ENCODE data around the gene TBL3.
"Not testable (repeated sequence)": the region's sequence is repeated elsewhere in the genome, so short reads cannot be mapped to it uniquely, and the experiment has no call there.

TBL3 gene

DNA sequence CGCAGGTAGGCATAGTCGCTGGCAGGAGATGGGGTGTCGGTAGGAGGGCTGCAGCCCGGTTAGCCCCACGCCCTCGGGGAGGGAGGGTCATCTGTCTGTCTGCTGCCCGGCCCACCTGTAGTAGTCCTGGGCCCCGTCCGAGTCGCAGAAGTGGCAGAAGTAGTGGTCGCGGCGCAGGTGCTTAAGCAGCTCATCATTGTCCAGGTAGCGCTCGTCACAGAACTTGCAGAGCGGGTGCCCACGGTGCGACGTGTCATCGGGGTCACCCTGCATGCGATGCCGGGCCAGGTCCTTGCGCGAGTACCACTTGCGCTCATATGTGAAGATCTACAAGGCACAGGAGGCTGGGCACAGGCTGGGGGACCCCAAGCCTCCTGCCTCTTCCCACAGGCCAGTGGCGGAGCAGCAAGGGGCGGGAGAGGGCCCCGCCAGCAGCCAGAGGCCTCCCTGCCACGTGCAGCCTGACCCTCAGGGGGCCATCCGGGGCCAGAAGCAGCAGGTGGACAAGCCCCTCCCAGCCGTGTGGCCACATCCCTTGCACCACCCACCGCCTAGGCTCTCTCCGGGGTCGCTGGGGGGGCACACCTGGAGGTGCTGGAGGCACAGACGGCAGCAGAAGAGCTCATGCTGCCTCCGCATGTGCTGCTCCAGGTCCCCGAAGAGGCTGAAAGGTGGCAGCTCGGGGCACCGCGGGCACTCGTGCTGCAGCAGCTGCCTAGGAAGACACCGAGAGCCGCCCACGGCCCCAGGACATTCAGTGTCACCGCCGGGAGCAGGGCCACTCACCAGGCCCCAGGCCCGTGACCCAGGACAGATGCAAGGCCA is 30.8 kb downstream of the TBL3 start:
- no peak for DNase-seq

GRCh38 chr16:2003231-2003826 is 31.5 kb downstream of the TBL3 start:
- no peak for DNase-seq

GRCh38 chr16:2003827-2004641 is 32.2 kb downstream of the TBL3 start:
- peak; percentile 84 to 94 for DNase-seq

DNA sequence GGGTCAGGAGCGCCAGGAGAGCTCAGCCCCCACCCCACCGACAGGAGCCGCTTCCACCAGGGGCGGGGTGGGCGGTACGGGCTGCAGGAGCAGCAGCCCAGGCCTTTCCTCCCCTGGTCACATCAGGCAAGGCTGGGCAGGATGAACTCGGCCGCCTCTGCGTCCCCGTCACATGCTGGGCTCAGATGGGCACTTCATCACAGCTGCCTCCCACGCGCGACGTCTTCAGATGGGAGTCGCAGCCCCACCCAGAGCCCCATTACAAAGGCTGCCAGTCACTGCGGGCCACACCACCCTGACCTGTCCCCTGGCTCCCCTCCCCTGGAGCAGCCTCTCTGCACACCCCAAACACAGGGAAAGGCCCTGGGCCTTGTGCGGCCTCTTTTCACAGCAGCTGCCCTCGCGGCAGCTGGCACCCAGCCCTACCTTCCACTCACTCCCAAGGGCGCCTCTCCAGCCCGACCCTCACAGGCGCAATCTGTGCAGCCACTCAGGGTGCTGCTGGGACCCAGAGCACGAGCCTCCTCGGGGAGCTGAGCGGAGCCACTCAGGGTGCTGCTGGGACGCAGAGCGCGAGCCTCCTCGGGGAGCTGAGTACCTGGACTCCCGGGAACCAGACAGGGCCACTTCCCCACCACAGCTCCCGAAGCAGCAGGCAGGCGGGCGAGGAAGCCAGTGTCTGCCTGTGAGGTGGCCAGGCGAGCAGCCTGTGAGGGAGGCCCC is 33.1 kb downstream of the TBL3 start:
- peak; percentile 53 to 66 for DNase-seq

DNA sequence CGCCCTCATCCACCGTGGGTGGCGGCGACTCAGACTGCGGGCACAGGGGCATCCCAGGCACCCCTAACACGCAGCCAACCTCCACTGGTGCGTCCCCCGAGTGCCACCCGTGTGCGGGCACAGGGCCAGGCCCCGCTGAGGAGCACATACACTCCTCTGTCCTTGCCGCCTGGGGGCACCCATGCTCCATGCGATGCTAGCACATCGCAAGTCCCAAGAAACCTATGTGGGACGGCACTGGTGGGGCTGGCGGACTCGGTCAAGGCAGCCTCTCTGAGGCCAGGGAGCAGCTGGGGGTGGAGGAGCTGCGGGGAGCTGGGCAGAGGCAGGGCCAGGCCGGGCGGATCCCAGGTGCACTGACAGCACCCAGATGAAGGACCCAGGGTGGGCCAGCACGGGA is 33.8 kb downstream of the TBL3 start:
- DNase-seq: peak; percentile 55 to 58

- DNase-seq: no peak
Measured at GRCh38 chr16:2006317-2006716, 34.5 kb downstream of the TBL3 start.

DNA sequence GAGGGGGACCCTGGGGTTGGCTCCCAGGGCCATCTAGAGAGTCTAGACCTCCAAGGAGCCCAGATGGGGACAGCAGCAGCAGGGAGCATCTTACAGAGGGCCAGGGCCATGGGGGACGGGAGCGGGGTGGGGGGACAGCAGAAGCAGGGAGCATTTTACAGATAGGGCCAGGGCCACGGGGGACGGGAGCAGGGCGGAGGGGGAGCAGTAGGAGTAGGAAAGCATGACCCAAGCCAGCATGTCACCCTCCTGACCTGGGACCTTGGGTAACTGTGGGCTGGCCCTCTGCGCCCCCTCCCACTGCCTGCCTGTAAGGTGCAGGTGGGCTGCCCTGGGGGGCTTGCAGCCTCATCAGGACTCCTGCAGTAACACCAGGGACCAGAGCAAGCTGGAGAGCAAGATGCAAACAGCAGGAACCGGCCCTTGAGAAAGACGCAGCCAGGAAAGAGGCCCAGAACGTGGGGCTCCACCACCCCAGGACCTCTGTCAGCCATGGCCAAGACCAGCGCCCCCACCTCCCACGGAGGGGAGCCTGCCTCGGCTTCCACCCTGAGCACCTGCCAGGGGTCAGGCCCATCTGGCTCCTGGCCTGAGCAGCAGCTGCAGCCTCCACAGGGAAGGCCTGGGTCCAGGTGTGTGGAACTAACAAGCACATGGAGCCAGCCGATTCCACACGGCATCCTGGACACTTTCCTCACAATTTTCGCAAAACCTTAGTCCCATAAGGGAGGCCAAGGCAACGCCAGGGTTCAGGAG is 35.4 kb downstream of the TBL3 start:
- no peak for DNase-seq

- DNase-seq: no peak
Measured at GRCh38 chr16:2008009-2008526, 36.2 kb downstream of the TBL3 start.

DNA sequence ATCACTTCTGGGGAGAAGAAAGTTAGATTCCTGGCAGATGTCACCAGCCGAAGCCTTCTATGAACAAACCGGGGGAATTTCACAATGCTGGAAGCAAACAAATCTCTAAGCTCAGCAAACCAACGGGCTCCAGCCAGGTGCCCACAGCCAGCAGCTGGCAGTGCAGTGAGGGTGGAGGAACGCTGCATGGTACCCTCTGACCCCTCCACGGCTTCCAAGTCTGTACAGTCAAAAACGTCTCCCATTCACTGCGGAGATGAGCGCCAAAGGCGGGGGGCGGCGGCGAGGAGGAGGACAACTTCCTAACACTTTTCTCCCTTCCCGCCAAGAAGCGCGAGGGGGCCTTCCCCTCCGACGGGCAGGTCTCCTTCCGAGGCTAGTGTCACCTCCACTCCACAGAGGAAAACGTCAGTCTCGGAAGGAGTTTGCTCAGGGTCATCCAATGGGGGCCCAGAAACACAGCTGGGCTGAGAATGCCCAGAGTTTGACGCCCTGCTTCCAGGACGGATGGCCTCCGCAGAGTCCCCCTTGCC is 36.8 kb downstream of the TBL3 start:
- DNase-seq: peak; percentile 28 to 36

DNA sequence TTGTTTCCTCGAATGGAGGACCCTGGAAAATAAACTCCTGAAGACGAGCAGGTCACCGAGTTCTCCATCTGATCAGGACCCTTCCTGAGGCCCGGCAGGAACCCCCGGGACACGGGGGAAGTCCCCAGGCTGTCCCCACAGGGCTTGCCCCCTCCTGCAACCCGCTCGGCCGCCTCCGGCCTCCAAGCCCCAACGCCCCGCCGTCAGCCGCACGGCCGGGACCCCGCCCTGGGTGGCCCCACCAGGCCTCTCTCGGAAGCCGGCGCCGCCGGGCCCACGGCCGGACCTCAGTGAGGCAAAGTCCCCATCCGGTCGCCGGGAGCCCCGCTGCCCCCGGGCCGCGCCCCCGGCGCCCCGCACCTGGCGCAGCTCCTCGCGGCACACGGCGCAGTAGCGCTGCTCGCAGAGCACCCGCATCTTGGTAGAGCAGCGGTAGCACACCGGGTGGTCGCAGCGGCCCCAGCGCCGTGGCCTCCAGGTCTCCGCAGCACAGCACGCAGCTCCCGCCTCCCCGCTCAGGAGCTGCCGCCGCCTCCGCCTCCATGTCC is 37.4 kb downstream of the TBL3 start:
- DNase-seq: peak; percentile 29 to 35

DNA sequence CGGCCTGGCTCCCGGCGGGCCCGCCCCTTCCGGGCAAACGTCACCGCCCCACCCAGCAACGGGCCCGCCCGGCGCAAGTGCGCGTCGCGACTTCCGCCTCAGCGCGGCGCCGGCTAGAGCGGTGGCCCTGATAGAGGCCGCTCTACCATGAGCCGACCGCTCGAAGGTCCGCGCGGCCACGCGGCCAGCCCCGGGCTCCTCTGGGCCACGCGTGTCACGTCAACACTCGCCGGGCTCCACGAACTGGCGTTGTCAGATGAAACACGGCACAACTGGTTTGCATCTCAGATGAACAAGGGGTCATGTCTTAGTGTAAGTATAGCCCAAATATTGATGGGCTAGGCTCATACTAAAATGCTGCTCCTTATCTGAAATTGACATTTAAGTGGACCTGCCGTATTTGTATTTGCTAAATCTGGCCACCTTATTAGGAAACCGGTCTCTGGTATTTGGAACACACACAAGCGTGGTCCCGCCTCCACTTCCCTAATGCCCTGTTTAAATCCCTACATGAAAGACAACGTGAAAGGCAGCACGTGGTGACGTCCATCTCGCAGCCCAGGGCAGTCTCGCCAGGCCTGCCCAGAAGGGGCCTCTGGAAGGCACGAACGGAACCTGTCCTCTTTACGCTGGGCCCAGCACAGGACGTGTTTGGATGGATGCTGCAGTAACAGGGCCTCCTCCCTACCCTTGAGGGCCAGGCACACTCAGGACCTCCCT is 38.1 kb downstream of the TBL3 start, which contains the start of gene ZNF598:
TSS of gene ZNF598 (minus strand) at position 31 of the 720 bp plus-strand sequence.
- peak; percentile 80 to 87 for DNase-seq

- not testable (repeated sequence) for DNase-seq
Measured at GRCh38 chr16:2011726-2012125, 39.9 kb downstream of the TBL3 start.

DNA sequence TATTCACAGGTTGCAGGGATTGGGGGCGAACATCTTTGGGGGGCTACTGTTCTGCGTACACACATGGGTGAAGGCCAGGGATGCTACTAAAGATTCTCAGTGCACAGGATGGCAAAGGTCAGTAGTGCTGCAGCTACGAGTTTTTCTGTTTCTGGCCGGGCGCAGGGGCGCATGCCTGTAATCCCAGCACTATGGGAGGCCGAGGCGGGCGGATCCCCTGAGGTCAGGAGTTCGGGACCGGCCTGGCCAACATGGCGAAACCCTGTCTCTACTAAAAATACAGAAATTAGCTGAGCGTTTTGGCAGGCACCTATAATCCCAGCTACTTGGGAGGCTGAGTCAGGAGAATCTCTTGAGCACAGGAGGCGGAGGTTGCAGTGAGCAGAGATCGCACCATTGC is 41.7 kb downstream of the TBL3 start:
- no peak for DNase-seq

DNA sequence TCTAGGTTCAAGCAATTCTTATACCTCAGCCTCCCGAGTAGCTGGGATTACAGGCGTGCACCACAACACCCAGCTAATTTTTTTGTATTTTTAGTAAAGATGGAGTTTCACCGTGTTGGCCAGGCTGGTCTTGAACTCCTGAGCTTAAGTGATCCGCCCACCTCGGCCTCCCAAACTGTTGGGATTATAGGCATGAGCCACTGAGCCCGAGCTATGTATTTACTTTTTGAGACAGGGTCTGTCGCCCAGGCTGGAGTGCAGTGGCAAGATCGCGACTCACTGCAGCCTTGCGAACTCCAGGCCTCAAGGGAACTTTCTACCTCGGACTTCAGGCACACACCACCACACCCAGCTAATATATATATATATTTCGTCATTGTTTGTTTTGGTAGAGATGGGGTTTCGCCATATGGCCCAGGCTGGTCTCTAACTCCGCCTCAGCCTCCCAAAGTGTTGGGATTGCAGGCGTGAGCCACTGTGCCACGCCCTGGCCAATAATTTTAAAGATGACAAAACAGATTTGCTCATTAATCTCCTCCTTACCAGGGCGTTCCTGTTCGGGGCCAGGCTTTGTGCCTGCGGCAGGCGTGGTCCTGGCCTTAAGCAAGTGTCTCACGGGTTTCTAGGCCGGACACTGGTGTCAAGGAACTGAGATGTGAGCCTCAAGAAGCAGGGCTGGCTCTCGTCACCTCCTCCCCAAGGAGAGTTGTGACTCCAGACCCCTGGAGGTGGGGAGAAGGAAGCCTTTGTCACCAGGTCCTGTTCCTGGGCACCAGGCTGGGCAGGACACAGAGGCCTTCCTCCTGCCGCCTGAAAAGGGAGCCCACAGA is 43.5 kb downstream of the TBL3 start:
- DNase-seq: peak; percentile 70 to 78

GRCh38 chr16:2015947-2016208 is 44.0 kb downstream of the TBL3 start:
- no peak for DNase-seq

GRCh38 chr16:2016407-2016922 is 44.6 kb downstream of the TBL3 start:
- DNase-seq: no peak

DNA sequence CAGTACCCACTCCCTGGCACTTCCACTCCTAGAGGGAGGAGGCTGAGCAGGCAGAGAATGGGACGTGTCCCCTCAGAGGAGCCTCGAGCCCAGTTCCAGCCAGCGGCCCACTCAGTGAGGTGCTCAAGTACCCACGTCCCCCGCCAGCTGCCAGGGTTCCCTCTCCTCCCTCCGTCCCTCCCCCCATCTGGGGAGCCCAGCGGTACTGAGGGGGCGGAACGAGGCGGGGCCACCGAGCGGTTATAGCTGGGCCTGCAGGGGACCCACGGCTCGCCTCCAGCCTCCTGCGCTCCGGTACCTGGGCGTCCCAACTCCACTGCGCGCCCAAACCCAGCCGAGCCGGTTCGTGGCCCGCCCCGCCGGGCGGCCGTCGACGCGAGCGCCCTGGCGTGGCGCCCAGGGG is 47.7 kb downstream of the TBL3 start, which contains the start of gene NPW:
TSS of gene NPW (plus strand) at position 268 of the 403 bp plus-strand sequence.
- DNase-seq: no peak

GRCh38 chr16:2019921-2020831 is 48.3 kb downstream of the TBL3 start:
- no peak for DNase-seq
